Measurements from ENCODE around the gene PPY.
A peak's percentile ranks its signal among the peaks of the same experiment; 100 is the strongest.
"Not testable (repeated sequence)": the region's sequence is repeated elsewhere in the genome, so short reads cannot be mapped to it uniquely, and the experiment has no call there.

Gene PPY

GRCh38 chr17:43966276-43966675, 24.0 kb upstream of the PPY start:
- no peak for DNase-seq (ENCODE audit: low spot score)

DNA sequence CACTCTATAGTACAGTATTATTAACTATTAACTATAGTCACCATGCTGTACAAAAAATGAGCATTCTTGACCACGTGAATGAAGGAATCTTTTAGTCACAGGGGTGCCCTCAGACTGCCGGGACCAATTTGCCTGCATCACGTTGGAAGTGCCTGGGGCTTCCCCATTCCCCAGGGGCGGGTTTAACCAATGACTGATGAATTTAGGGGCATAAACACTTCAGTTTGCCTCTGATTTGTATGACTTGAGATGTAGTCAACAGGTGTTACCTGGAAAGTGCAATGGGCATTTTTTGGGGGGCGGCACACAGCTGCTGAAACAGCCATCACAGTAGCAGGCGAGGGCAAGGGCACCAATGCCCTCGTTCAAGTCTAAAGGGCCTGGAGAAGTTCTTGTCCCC, 20.2 kb upstream of the PPY start:
- DNase-seq (ENCODE audit: low spot score), result no peak

DNA sequence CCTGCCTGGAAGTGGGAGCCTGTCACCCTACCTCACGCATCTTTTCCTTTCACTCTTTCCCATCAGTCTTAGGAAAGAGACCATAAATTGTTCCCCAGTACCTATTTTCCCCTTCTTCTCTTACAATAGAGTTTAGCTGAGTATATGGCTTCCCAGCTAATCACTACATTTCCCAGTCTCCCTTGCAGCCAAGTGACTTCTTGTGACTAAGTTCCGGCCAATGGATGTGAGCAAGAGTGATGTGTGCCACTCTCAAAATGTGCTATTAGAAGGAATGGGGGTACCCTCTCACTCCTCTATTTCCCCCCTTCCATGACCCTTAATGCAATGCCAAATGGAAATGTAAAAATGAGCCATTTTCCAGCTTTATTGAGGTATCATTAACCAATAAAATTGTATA, 19.7 kb upstream of the PPY start:
- no peak for DNase-seq (ENCODE audit: low spot score)

DNA sequence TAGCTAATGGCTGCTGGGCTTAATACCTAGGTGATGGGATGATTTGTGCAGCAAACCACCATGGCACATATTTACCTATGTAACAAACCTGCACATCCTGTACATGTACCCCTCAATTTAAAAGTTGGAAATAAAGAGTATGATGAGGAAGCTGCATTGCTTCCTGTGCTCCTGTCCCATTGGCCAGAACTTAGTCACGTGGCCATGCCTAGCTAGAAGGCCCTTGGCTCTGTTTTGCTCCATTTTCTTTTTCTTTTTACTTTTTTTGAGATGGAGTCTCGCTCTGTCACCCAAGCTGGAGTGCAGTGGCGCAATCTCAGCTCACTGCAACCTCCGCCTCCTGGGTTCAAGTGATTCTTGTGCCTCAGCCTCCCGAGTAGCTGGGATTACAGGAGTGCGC, 19.0 kb upstream of the PPY start:
- not testable (repeated sequence) for DNase-seq (ENCODE audit: low spot score)

DNA sequence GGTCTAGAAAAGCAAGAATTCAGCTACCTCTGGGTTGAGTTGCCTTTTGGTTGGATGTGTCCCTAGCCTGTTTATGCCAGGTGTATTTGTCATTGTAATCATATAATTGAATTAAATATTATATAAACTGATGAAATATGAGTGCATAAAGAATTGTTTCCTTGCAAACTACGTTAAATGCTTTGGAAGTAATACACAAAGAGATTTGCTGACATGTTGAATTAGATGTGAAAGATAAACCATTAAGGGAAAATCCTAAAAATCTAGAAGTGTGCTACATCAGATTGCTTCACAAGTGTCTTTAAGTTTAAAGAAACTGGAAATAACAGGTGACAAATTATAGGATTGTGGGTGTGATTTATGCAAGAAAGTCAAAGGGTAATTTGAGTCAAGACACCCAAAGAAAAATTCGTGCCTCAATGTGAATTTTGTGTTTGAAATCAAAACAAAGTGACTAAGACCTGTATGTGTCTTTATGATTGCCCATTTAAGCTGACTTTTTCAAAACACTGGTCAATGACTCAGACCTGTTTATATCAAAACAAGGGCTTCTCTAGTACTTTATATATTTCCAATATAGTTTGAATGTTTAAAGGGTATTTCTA, 16.6 kb upstream of the PPY start:
- no peak for DNase-seq (ENCODE audit: low spot score)

GRCh38 chr17:43956222-43956621, 13.9 kb upstream of the PPY start:
- DNase-seq (ENCODE audit: low spot score), result no peak

- no peak for DNase-seq (ENCODE audit: low spot score)
These were observed 11.5 kb upstream of the PPY start, which contains the start of gene PYY for GRCh38 chr17:43953746-43954145. PYY (minus strand) TSS chr17:43953940; CDS start chr17:43953483, 457 bp downstream.

- peak; percentile 25 for DNase-seq (ENCODE audit: low spot score)
These were observed 10.7 kb upstream of the PPY start for GRCh38 chr17:43952724-43953666.

DNA sequence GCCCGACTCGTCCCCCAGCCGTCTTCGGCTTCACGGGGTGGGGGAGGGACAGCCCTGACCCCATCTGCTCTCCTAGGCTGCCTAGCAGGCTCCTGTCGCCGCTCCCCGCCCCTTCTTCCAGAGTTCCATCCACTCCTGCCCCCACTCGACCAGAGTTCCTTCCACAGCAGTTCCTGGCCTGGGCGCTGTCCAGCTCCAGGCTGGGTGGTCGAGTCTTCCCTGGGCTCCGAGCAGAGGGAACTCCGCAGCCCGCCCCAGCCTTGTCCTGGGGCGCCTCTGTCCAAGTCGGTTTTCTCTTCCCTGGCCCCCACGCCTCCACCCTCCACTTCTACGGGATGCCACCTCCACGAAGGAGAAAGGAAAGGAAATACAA, 10.1 kb upstream of the PPY start:
- peak; percentile 56 for DNase-seq (ENCODE audit: low spot score)

DNA sequence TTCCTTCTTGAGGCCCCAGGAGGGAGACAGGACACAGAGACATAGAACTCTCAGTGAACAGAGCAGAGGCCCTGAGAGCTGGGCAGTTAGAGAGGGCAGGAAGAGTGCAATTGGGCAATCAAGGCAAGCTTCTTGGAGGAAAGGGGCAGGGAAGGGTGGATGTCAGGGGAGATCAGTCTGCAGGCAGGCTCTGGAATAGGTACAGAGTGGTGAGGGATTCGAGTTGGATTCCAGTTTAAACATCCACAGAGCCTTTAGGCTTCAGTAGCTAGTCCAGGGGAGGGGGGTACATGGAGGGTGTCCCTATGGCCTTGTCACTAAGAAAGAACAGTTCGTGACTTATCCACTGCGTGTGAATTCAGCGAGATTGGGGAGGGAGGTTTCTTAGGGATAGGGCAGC, 9.5 kb upstream of the PPY start:
- no peak for DNase-seq (ENCODE audit: low spot score)

GRCh38 chr17:43950554-43950953, 8.3 kb upstream of the PPY start:
- DNase-seq (ENCODE audit: low spot score), result no peak

DNA sequence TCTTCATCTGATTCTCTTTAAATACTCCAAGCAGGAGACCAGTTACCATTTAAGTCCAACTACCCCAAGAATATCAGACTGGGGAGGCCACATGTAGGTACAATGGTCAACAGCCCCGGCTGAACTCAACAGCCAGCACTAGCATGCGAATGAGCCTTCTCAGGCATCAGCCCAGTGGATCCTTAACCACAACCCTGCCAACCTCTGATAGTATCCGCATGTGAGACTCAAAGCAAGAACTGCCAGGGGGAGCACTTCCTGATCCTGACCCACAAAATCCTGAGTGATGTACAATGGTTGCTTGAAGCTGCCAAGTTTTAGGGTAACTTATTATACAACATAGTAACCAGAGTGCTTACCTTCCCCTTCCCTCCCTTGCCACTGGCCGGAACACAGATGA, 7.5 kb upstream of the PPY start:
- DNase-seq (ENCODE audit: low spot score), result no peak

- DNase-seq (ENCODE audit: low spot score), result no peak
These were observed 4.5 kb upstream of the PPY start for GRCh38 chr17:43946781-43947180.

DNA sequence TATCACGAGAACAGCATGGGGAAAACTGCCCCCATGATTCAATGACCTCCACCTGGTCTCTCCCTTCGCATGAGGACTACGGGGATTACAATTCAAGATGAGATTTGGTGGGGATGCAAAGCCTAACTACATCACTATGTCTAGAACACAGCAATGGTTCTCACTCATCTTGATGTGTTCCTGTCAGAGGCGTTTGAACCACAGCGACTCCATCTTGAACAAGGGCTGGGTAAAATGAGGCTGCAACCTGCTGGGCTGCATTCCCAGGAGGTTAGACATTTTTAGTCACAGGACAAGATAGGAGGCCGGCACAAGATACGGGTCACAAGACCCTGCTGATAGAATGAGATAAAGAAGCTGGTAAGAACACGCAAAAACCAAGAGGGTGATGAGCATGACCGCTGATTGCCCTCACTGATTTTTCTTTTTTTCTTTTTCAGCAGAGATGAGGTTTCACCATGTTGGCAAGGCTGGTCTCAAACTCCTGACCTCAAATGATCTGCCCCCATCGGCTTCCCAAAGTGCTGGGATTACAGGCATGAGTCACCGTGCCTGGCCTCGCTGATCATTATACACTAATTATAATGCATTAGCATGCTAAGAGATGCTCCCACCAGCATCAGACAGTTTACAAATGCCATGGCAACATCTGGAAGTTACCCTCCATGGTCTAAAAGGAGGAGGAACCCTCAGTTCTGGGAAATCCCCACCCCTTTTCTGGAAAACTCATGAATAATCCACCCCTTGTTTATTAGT, 3.0 kb upstream of the PPY start:
- DNase-seq (ENCODE audit: low spot score), result no peak

GRCh38 chr17:43940630-43941029, 1.6 kb downstream of the PPY start:
- DNase-seq (ENCODE audit: low spot score), result peak; percentile 38

- no peak for DNase-seq (ENCODE audit: low spot score)
These were observed 2.4 kb downstream of the PPY start for GRCh38 chr17:43939886-43940285.

DNA sequence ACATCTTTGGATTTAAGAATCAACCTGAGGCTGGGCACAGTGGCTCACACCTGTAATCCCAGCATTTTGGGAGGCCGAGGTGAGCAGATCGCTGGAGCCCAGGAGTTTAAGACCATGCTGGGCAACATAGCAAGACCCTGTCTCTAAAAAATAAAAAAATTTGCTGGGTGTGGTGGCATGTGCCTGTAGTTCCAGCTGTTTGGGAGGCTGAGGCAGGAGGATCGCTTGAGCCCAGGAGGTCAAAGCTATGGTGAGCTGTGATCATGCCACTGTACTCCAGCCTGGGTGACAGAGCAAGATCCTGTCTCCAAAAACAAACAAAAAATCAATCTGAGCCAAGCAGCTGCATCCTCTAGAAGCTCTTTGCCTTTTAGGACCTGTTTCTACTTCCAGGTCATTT, 2.8 kb downstream of the PPY start:
- DNase-seq (ENCODE audit: low spot score), result not testable (repeated sequence)

- no peak for DNase-seq (ENCODE audit: low spot score)
These were observed 3.5 kb downstream of the PPY start for GRCh38 chr17:43938838-43939182.

- peak; percentile 44 for DNase-seq (ENCODE audit: low spot score)
These were observed 5.8 kb downstream of the PPY start for GRCh38 chr17:43936434-43936833.

- no peak for DNase-seq (ENCODE audit: low spot score)
These were observed 6.4 kb downstream of the PPY start for GRCh38 chr17:43935926-43936261.

DNA sequence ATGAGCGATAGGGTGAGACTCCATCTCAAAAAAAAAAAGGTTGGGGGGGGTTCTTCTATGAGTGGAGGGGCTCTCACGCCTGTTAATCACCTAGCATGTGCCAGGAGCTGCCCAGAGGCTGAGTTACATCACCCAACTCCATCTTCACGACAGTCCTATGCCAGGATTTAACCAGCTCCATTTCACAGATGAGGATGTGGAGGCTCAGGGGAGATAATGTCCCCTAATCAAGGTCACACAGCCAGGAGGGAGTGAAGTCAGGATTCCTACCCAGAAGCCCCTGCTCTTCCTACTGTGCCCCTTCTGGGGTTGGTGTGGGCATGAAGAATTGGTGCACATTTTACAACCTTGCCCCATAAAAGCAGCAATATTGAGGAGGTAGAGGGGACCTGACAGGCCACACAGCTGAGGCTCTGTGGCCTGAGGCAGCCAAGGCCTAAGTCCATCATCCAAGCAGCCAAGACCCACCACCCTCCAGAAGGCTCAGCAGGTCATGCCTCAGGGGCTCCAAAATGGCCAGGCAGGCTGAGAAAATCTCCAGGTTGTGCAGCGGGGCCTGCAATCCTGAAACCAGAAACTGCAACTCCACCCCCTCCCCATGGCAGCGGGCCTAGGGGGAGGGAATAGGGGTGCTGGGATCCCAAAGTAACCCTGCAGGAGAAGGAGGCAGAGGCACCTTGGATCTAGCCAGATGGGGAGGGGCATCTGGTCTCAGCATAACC, 6.9 kb downstream of the PPY start:
- DNase-seq (ENCODE audit: low spot score), result no peak

GRCh38 chr17:43932923-43933322, 9.4 kb downstream of the PPY start:
- DNase-seq (ENCODE audit: low spot score), result no peak
